GM23338 (cell line): ENCODE data around the gene PFKP.

Source experiments
- EZH2 ChIP-seq: fragments of 200-600 bp; sonication (generic); IDR thresholded peaks from one replicate; pipeline ENCODE4 v1.8.0; 2017; ENCODE audit warnings: antibody characterized with exemption, mild to moderate bottlenecking, low read depth; ENCODE audit not compliant: unreplicated experiment
- EZH2phosphoT487 ChIP-seq: fragments of 200-600 bp; sonication (generic); IDR thresholded peaks from one replicate; pipeline ENCODE4 v1.8.1; 2018; ENCODE audit warnings: antibody characterized with exemption; ENCODE audit not compliant: unreplicated experiment
- ZNF114 ChIP-seq: fragments of 250-450 bp; sonication (Bioruptor Pico); IDR thresholded peaks from 2 replicates; pipeline ENCODE4 v1.5.0; 2020; ENCODE audit warnings: mild to moderate bottlenecking, moderate library complexity
- TF ChIP-seq, protein P1 (sequence below), 2 experiments: fragments of 200-600 bp in 1 of 2; sonication (generic) in 1 of 2; conservative IDR thresholded peaks; 2 replicates each; pipeline versions ENCODE4 v1.5.1 to v1.6.1; 2016 to 2017; ENCODE audit warnings: antibody characterized with exemption in 2 of 2, low read depth in 2 of 2, mild to moderate bottlenecking in 2 of 2, moderate library complexity in 1 of 2
- TF ChIP-seq, protein P2 (sequence below): IDR thresholded peaks from one replicate; pipeline ENCODE4 v1.6.1; 2018; ENCODE audit warnings: antibody characterized with exemption; ENCODE audit not compliant: unreplicated experiment

DNA sequence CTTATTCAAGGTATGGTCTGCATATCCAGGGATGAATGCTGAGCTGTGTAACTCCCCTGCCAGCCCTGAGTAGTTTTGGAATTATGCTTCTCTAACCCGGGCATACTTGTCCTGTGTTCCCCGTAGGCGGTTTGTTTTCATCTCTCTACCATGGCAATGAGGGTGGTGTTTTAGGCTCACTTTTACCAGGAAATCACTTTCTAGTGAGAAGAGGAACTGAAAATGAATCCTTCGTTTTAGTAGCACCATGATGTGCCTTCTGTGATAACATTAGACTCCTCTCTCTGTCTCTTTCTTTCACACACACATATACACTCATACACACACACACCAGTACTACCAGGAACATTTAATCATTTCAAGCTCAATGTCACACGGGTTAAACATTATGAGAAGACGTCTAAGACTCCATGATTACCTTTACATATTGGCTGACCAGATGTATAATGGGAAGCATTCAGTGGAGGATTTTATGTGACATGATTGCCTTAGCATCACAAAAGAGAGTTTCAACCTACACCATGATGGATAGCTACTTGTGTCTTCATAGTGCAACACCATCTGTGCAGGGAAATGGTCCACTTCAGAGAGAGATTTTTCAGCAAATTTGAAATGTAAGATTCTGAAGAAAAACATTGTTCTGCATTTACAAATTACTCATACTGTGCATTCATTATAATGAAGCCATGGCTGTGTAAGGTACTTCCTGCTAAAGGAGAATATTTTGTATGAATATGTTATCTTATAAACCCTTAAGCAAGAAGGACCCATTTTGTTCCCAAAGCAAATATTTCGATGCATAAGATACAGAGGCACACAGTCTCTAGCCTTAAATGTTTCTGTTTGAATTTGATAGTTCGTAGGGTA lies 31.0 kb upstream of the PFKP start:
- TF ChIP-seq ZNF114 (CRISPR knock-in tag) (no peak), EZH2phosphoT487 (no peak), EZH2 (no peak)
- TF ChIP-seq, protein P1, sequence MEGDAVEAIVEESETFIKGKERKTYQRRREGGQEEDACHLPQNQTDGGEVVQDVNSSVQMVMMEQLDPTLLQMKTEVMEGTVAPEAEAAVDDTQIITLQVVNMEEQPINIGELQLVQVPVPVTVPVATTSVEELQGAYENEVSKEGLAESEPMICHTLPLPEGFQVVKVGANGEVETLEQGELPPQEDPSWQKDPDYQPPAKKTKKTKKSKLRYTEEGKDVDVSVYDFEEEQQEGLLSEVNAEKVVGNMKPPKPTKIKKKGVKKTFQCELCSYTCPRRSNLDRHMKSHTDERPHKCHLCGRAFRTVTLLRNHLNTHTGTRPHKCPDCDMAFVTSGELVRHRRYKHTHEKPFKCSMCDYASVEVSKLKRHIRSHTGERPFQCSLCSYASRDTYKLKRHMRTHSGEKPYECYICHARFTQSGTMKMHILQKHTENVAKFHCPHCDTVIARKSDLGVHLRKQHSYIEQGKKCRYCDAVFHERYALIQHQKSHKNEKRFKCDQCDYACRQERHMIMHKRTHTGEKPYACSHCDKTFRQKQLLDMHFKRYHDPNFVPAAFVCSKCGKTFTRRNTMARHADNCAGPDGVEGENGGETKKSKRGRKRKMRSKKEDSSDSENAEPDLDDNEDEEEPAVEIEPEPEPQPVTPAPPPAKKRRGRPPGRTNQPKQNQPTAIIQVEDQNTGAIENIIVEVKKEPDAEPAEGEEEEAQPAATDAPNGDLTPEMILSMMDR (conservative IDR thresholded peaks at IDR 0.05; ENCODE audit: low read depth in 2 of 2): no peak
- TF ChIP-seq, protein P2, sequence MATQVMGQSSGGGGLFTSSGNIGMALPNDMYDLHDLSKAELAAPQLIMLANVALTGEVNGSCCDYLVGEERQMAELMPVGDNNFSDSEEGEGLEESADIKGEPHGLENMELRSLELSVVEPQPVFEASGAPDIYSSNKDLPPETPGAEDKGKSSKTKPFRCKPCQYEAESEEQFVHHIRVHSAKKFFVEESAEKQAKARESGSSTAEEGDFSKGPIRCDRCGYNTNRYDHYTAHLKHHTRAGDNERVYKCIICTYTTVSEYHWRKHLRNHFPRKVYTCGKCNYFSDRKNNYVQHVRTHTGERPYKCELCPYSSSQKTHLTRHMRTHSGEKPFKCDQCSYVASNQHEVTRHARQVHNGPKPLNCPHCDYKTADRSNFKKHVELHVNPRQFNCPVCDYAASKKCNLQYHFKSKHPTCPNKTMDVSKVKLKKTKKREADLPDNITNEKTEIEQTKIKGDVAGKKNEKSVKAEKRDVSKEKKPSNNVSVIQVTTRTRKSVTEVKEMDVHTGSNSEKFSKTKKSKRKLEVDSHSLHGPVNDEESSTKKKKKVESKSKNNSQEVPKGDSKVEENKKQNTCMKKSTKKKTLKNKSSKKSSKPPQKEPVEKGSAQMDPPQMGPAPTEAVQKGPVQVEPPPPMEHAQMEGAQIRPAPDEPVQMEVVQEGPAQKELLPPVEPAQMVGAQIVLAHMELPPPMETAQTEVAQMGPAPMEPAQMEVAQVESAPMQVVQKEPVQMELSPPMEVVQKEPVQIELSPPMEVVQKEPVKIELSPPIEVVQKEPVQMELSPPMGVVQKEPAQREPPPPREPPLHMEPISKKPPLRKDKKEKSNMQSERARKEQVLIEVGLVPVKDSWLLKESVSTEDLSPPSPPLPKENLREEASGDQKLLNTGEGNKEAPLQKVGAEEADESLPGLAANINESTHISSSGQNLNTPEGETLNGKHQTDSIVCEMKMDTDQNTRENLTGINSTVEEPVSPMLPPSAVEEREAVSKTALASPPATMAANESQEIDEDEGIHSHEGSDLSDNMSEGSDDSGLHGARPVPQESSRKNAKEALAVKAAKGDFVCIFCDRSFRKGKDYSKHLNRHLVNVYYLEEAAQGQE: no peak
